ENCODE data around the gene TAF15. TPM values are rescaled to one million over a fixed set of nuclear protein-coding genes. Genes with fewer than 3 reads are reported as not detected.

The TAF15 gene
- total RNA-seq, 1 experiment from 2014 or later: 32.4 TPM

DNA sequence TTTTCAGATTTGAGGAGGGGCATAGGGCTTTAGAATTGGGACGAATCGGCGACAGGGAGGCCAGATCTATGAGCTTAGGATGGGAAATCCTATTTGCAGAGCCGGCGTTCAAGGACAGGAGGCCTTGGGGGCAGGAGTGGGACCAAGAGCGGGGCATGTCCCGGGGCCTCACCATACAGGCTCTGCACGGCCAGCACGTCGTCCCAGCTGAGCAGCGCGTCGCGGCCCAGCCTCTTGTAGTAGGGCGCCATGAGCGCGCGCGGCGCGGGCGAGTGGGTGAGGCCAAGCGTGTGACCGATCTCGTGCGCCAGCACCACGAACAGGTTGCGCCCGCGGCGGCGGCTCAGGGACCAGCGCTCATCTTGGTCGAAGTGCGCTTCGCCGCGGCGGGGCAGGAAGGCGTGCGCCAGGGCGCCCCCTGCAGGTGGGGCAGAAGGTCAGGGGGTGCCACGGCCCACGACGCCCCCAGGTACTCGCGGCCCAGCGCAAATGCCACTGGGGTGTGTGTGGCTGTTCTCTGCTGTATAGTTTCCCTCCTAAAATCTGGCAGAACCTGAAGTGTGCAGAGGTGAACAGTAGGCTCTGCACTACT lies 39.3 kb upstream of the TAF15 start:
- no peaks in the 10 kb centered on the region for H4K20me1 ChIP-seq (ENCODE audit: low read length)
- no peaks in the 10 kb centered on the region for H3K9me2 ChIP-seq (replicated peaks; ENCODE audit: low read length)
- no peak overlapping the region for H3K4me3 ChIP-seq (ENCODE audit: low read length)
- H3K36me3 ChIP-seq (ENCODE audit: low read depth, low read length): no peaks in the 10 kb centered on the region
- no peaks in the 10 kb centered on the region for H3F3A ChIP-seq (ENCODE audit: low read length, unreplicated experiment)
- POLR2A ChIA-PET (ENCODE audit: unreplicated experiment): no interaction called here
- ATAC-seq (no peak), DNase-seq (no peak)
- no peak overlapping the region for H2AFZ ChIP-seq (ENCODE audit: low read length)
- H3K27me3 ChIP-seq (ENCODE audit: low read length): no peaks in the 10 kb centered on the region
- TF ChIP-seq, protein P1, sequence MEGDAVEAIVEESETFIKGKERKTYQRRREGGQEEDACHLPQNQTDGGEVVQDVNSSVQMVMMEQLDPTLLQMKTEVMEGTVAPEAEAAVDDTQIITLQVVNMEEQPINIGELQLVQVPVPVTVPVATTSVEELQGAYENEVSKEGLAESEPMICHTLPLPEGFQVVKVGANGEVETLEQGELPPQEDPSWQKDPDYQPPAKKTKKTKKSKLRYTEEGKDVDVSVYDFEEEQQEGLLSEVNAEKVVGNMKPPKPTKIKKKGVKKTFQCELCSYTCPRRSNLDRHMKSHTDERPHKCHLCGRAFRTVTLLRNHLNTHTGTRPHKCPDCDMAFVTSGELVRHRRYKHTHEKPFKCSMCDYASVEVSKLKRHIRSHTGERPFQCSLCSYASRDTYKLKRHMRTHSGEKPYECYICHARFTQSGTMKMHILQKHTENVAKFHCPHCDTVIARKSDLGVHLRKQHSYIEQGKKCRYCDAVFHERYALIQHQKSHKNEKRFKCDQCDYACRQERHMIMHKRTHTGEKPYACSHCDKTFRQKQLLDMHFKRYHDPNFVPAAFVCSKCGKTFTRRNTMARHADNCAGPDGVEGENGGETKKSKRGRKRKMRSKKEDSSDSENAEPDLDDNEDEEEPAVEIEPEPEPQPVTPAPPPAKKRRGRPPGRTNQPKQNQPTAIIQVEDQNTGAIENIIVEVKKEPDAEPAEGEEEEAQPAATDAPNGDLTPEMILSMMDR (conservative IDR thresholded peaks at IDR 0.05; ENCODE audit: low read depth, low read length): peak; percentile 45
- no peak for TF ChIP-seq EZH2 (IDR thresholded peaks at IDR 0.05; ENCODE audit: low read length, unreplicated experiment)
- no peak for TF ChIP-seq EZH2phosphoT487 (IDR thresholded peaks at IDR 0.05; ENCODE audit: borderline replicate concordance, low read length)
- intact Hi-C loops (cut with micrococcal nuclease): no loop called here
- BruUV-seq (replicated peaks): no TSS peak
- H3K9me3 ChIP-seq (ENCODE audit: low read length): no peaks in the 10 kb centered on the region
- H3K4me2 ChIP-seq (ENCODE audit: low read length): no peak overlapping the region
- CTCF ChIA-PET: no interaction called here
- no peak overlapping the region for H3K27ac ChIP-seq (ENCODE audit: low read length)
- H3K9ac ChIP-seq (ENCODE audit: low read length): no peak overlapping the region
- no peaks in the 10 kb centered on the region for H3K79me2 ChIP-seq (ENCODE audit: low read length)
- no peaks in the 10 kb centered on the region for H3K4me1 ChIP-seq (ENCODE audit: insufficient read depth, low read length)

DNA sequence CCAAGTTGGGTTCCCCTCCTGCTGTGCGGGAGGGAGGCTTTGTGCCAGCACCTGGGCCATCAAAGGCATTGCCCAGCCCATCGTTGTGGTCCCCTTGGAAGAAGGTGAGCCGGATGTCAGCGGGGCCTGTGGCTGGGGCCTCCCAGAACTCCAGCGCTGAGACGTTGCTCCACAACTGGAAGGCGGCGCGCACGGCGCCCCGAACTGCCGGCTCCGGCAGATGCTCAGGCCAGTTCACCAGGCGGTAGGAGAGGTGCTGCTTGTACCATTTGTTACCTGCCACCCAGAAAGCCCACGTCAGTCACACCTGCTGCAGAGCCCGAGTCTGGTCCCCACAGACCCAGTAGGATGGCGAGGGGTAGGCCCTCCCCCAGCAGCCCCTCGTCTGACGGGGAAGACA lies 36.2 kb upstream of the TAF15 start:
- no TSS peak for BruUV-seq (replicated peaks)
- no peaks in the 10 kb centered on the region for H4K20me1 ChIP-seq (ENCODE audit: low read length)
- ATAC-seq (no peak), DNase-seq (no peak)
- ChIA-PET CTCF (no interaction called here), POLR2A (ENCODE audit: unreplicated experiment) (no interaction called here)
- no peaks in the 10 kb centered on the region for H3K36me3 ChIP-seq (ENCODE audit: low read depth, low read length)
- H3K4me3 ChIP-seq (ENCODE audit: low read length): no peak overlapping the region
- H3K27me3 ChIP-seq (ENCODE audit: low read length): no peaks in the 10 kb centered on the region
- no peaks in the 10 kb centered on the region for H3K9me2 ChIP-seq (replicated peaks; ENCODE audit: low read length)
- no peak overlapping the region for H3K9ac ChIP-seq (ENCODE audit: low read length)
- H3F3A ChIP-seq (ENCODE audit: low read length, unreplicated experiment): no peaks in the 10 kb centered on the region
- no peak overlapping the region for H3K4me2 ChIP-seq (ENCODE audit: low read length)
- H3K79me2 ChIP-seq (ENCODE audit: low read length): no peaks in the 10 kb centered on the region
- no peak for TF ChIP-seq EZH2 (IDR thresholded peaks at IDR 0.05; ENCODE audit: low read length, unreplicated experiment)
- no peak for TF ChIP-seq EZH2phosphoT487 (IDR thresholded peaks at IDR 0.05; ENCODE audit: borderline replicate concordance, low read length)
- TF ChIP-seq, protein P1 (conservative IDR thresholded peaks at IDR 0.05; ENCODE audit: low read depth, low read length): no peak
- no peak overlapping the region for H3K27ac ChIP-seq (ENCODE audit: low read length)
- H3K4me1 ChIP-seq (ENCODE audit: insufficient read depth, low read length): peaks cover 4% of the 10 kb centered on the region; the same call in 1 of the 2 replicates
- H3K9me3 ChIP-seq (ENCODE audit: low read length): no peaks in the 10 kb centered on the region
- intact Hi-C loops (cut with micrococcal nuclease): no loop called here
- H2AFZ ChIP-seq (ENCODE audit: low read length): no peak overlapping the region

DNA sequence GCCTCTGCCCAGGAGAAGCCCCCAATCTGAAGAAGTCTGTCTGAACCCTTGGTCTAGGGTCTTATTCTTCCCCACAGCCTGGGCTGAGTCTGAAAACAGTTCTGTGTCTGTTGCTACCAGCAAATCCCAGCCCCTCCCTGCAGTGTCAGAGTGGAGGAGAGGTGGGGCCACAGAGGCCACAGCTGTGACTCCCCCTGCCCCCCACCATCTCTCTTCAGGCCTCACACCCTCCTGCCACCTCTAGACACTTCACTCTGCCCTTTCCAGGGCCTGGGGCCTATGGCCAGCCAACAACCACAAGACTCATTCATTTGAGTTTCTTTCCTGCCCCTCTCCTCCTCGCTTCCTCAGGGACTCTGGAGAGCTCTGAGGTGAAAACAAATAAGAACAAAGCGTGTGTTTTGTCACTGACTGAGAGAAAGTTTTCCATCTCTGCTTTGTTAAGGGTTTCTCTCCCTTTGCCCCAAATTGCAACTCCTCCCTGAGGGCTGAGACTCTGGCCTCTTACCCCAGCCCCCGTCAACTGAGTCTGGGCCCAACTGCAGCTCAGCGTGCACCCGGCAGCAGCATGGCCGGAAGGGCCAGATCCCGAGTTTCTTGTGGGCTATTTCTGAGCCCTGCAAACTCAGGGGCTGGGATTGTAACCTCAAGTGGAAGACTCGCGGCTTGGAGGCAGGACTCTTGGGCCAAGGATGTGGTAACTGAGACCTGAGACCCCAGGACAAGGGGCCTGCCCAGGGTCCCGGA lies 35.4 kb upstream of the TAF15 start:
- TF ChIP-seq, protein P1 (conservative IDR thresholded peaks at IDR 0.05; ENCODE audit: low read depth, low read length): no peak
- no peak for TF ChIP-seq EZH2 (IDR thresholded peaks at IDR 0.05; ENCODE audit: low read length, unreplicated experiment)
- no peak for TF ChIP-seq EZH2phosphoT487 (IDR thresholded peaks at IDR 0.05; ENCODE audit: borderline replicate concordance, low read length)
- DNase-seq (no peak), ATAC-seq (no peak)
- Histone ChIP-seq H3K27me3 (ENCODE audit: low read length) (no peaks in the 10 kb centered on the region), H2AFZ (ENCODE audit: low read length) (no peak overlapping the region), H3K9ac (ENCODE audit: low read length) (no peak overlapping the region), H3K36me3 (ENCODE audit: low read depth, low read length) (no peaks in the 10 kb centered on the region), H3K9me2 (replicated peaks; ENCODE audit: low read length) (no peaks in the 10 kb centered on the region), H3K4me2 (ENCODE audit: low read length) (no peak overlapping the region), H3K4me3 (ENCODE audit: low read length) (no peak overlapping the region), H3F3A (ENCODE audit: low read length, unreplicated experiment) (no peaks in the 10 kb centered on the region), H4K20me1 (ENCODE audit: low read length) (no peaks in the 10 kb centered on the region), H3K9me3 (ENCODE audit: low read length) (no peaks in the 10 kb centered on the region), H3K79me2 (ENCODE audit: low read length) (no peaks in the 10 kb centered on the region), H3K4me1 (ENCODE audit: insufficient read depth, low read length) (peaks cover 10% of the 10 kb centered on the region; the same call in 1 of the 2 replicates), H3K27ac (ENCODE audit: low read length) (no peak overlapping the region)
- CTCF ChIA-PET: no interaction called here
- POLR2A ChIA-PET (ENCODE audit: unreplicated experiment): no interaction called here
- no TSS peak for BruUV-seq (replicated peaks)
- intact Hi-C loops (cut with micrococcal nuclease): no loop called here
